Fibroblast of skin of right biceps (primary cell): ENCODE measurements around the gene CD82.

Source experiments
- DNase-seq: peaks from one replicate; pipeline ENCODE4 v3.0.0-alpha.2; 2013

The CD82 gene, protein sequence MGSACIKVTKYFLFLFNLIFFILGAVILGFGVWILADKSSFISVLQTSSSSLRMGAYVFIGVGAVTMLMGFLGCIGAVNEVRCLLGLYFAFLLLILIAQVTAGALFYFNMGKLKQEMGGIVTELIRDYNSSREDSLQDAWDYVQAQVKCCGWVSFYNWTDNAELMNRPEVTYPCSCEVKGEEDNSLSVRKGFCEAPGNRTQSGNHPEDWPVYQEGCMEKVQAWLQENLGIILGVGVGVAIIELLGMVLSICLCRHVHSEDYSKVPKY

DNA sequence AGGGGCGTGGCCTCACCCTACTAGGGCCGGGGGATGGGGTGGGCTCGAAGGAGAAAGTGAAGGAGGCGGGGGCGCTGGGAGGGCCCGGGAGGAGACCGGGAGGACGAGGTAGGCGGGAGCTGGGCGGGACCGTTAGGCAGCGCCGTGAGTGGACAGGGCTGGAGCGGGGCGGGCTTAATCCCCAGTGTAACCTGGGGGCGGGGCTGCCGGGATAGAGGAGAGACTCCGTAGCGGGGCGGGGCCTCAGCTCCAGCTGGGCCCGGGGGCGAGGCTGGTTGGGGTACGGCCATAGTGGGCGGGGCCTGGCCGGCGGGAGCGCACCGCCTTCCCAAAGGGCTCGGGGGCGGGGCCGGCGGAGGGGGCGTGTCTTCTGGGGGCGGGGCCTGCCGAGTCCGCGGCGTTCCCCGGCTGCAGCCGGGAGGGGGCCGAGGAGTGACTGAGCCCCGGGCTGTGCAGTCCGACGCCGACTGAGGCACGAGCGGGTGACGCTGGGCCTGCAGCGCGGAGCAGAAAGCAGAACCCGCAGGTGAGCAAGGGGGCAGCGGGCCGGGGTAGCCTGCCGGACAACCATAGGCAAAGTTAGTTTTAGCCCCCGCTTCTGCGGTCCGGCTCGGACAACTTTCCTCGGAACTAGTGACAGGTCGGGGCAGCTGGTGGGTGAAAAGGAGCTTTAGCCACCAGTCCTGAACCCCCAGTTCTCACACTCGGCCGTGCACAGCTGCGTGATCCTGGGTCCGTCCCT is at the start of gene CD82:
Gene CD82, plus strand, starts transcription at position 453 of the 742 bp plus-strand sequence. CDS start 29,000 bp downstream, outside the sequence.
- DNase-seq: peak; percentile 99

DNA sequence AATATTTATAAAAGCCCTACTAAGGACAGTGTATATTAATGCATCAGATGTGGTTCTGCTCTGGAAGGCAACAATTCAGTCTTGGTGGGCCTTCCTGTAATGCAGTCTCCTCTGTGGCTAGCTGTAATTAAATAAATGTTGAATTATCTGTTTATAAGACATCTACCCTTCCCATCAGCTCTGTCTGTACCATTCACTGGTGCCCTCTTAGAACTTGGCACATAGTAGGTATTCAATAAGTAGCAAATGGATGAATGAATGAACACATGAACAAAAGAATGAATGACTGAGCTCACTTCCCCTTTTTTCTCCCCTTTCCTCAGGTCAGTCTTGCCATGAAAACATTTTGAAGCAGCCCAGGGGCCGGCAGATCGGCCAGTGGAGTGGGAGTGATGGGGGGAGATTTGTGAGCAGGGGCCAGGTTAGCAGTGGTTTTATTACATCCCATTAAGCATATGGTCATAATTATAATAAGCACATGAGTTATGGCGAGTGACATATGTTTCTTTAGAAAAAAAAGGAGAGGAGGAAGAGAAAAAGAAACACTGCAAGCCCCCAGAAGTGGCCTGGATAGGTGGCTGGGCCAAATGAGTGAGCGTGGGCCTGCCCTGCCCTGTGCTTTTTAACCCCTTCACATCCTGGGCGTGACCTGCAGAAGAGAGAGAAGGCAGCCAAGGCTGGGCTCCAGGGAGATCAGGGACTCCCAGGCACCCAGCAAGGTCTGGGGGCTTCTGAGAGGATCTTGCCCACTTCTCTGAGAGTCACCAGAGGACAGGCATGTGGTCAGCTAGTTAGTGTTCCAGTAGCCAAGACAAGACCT is 48.6 kb upstream of the CD82 start:
- no peak for DNase-seq

DNA sequence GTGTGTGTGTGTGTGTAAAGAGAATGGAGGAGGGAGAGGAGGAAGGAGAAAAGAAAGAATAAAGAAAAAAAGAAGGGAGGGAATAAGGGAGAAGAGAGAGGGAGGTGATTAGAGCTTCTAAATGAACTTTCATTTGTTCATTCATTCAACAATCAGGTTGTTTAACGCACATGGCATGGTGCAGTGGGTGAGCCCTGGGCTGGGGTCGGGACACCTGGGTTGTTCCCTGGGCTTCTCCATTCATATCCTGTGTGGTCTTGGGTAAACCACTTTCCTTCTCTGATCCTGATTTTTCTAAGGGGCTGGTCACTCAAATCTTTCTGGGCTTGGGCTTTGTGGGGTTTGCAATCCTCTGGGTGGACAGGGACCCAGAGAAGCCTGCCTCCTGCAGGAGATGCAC is 47.9 kb upstream of the CD82 start:
- no peak for DNase-seq

DNA sequence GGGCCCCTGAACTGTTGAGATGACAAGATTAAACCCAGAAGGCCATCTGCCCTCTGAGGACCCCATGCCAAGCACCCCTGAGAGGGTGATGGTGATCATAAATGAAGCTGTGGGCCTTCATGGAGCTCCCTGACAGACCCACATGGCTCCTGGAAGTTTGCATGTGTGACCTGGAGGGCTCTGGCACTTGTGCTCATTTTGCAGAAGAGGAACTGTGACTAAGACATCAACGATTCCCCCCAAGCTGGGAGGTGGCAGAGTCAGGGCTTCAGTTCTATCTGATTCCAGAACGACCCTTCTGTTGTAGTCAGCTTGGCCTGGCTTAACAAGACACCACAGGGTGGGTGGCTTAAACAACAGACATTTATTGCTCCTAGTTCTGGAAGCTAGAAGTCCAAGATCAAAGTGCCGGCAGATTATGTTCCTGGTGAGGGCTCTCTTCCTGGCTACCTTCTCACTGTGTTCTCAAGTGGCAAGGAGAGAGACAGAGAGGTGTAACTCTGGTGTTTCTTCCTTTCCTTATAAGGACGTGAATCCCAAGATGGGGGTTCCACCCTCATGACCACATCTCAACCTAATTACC is 46.4 kb upstream of the CD82 start:
- DNase-seq: no peak

DNA sequence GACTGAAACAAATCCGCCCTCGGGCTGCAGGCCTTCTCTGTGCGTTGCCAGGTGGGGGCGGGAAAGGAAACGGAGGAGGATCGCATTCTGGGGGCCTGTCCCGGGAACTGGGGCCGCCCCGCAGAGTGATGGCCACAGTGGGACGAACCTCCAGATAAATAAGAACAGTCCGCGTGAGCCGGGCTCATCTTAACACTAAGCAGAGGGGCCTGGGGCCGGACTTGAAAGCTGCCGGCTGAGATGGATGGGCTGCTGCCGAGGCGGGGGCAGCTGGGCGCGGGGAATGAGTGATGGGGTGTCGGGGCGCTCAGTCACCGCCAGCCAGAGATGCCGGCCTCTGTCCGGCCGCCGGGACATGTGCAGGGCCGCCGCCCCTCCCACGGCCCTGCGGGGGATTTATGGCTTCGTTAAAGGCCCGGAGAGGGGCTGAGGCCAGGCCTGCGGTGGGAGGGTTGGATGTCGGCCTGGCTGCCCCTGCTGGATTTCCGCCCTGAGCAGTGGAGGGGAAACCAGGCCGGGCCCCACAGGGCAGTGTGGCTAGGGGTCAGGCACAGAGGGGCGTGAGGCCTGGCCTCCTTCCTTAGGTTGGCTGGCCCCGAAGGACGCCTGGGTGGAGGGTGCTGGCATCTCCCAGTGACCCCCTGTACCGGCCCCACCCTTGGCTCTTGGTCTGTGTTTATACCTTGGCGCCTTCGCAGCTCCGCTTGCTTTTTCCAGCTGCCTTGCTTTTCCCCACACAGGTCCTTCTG is 45.3 kb upstream of the CD82 start:
- DNase-seq: no peak

DNA sequence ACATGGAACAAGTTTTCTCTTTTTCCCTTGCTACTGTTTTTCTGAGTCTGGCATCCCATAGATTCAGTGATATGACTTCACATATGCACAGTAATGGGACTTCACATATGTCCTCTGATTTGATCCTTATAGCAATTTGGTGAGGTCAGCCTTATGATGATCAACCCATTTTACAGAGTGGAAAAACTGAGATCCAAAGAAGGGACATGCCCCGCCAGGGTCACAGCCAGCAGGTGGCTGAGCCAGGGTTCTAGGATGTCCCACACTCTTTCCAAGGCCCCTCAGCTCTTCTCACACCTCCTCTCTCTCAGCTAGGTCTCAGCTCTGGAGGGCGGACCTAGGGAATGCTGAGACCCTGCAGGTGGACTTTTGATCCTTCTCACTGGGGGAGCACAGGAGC is 44.3 kb upstream of the CD82 start:
- no peak for DNase-seq

DNA sequence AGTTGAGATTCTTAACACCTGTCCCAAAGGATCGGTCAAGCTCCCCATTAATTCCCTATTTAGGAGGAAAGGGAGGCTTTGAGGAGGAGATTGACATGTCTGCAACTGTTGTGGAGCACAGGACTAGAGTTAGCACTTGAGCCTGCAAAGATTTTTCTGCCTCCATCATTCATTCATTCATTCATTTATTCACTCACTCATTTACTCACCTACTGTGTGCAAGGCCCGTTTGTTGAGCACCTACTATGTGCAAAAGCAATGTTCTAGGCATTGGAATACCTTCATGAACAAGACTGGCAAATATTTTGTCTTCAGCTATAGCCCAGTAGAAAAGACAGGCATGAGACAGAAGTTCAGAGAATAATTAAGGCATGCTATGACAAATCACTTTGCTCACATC is 43.2 kb upstream of the CD82 start:
- no peak for DNase-seq

DNA sequence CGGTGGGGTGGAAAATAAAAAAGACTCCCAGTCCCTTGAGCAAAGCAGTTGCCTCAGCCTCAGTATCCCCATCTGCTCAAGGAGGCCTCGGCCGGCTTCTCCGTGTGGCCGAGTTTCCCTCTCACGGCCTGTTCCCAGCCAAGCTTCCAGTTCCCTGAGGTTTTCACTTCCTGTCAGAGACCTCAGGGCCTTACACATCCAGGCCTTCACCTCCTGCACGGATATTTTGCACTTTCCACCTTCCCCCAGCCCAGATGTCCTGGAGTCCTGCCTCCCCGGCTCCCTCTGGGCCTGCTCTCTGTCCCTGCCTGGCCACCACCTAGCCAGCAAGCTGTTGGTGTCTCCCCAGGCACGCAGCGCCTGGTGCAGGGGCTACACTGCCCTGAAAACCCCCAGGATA is 41.1 kb upstream of the CD82 start:
- no peak for DNase-seq

DNA sequence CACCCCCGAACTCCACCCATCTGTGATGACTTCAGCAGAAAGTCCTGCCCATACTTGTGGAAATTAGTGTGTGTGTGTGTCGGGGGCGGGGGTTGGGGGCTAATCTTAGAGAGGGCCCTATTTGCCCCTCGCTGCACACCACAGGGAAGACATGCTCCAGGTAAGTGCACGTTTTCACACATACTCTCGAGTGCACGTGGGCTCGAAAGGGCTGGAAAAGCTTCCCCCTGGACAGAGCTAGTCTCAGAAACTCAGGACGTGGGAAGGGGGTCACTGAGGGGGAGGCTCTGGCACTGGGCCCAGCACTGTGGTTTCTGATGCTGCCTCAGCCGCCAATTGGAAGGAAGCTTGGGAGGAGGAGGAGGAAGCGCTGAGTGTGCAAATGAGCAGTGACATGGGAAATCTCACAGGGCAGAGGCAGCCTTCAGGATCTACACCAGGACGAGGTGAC is 40.7 kb upstream of the CD82 start:
- DNase-seq: peak; percentile 48

DNA sequence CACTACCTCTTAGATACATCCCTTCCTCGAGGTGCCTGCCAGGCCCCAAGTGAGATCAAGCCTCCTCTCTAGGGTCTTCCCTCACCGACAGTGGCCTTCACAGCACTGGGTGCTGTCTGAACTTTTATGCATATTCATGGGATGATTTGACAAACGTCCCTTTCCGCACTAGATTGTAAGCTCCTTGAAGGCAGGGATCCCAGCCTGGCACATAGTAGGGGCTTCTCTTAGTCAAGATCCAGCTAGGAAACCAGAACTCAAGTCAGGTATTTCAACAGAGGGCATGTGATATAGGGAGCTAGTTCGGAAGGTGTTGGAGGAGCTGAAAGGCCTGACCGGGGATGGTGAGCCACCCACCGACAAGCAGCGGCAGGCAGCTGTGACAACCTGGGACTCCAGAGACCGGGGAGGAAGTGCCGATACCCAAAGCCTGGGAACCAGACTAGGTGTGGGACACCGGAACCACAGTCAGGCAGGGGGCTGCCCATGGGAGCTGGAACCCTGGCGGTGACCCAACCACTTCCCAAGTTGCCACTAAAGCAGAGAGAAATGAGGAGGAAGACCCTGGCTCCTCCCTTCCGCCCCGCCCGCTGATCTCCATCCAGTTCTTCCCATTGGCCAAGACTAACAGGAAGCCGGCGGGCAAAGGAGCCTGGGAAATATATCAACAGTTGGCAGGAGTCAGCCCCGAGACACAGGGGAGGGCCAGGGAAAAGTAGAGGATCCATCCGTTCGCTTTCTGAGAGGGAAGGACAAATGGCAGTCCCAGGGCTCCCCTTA is 39.8 kb upstream of the CD82 start:
- DNase-seq: no peak

DNA sequence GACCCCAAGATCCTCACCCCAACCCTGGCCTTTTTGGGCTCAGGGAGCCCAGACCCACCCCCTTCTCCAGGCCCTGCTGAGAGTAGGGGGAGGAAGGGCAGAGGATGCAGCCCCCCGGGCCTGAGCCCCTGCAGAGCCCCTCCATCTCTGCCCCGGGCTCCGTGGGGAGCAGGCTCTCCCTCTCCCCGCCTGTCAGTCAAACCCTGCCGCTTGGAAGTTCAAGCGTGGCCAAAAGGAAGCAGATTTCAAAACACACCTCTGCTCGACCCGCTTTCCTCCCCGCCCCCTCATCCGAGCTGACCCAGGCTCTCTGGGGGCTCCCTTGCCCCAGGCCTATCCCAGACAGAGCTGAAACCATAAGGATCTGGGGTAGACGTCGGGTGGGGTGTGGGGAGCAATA is 39.0 kb upstream of the CD82 start:
- no peak for DNase-seq

DNA sequence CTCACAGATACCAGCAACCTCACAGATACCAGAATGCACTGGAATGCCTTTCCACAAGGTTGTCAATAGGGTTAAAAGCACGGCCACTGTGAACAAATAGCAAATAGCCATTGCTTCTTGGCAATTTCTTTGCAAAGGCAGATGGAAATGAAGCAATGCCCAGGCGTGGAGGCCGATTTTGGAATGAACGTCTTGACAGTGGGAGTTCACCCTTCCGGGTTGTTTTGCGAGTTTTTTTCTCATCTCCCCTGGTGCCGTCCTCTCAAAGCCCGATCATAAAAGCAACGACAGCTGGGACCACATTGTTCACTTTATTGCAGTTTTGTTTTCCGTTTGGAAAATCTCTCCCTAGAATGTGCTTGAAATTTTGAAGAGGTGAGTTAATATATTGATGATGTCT is 38.0 kb upstream of the CD82 start:
- DNase-seq: no peak

DNA sequence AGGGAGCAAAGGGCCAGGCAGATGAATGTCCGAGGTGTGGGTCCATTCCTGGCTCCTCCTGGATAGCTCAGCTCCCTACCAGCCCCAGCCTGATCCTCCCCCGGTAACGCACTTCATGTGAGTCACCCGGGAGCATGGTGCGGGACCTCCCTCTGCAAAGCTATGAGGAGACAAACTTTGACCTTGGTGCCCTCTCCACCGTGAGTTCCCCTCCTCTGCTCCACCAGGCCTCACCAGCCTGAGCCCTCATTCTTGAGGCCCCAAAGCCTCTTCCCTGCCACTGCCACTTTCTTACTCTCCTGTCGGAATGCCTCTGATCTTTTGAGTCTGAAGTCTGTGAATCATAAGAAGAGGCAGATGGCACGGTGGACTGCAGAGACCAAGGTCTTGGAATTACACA is 37.4 kb upstream of the CD82 start:
- peak; percentile 9 for DNase-seq

DNA sequence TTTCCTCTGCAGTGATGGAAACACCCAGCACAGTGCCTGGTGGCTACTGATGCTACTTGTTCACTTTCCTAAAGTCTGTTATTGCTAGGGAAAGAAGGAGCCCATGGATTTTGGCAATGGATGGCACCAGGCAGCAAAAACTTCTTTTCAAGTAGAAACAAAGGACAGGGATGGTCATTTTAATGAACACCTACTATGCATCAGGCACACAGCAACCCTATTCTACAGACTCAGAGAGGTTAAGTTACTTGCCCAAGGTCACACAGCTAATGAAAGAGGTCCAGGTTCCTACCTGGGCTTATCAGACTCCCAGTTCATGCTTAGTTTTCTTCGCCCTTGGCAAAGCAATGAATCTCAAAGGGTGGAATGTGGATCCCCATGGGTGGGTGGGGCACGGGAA is 36.9 kb upstream of the CD82 start:
- DNase-seq: no peak

DNA sequence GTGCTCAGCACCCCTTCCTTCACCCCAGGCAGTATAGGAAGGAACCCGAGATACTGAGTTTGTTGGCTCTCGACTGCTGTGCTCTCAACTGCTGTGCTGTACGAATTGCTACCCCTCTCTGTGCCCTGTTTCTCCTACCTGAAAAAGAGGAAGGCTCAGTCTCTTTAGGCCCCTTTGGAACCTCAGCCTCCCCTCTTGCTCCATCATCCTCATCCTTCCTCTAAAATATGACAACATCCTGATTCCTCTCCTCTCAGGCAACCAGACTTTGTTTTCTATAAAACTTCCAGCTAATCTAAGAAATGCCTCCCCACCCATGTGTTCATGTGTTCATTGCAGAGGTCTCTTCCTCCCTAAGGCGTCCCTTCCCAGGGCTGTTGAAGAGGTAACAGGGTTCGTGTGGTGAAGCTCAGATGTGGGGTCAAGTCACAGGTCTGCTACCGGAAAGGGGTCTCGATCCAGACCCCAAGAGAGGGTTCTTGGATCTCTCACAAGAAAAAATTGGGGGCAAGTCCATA is 35.5 kb upstream of the CD82 start:
- DNase-seq: no peak

DNA sequence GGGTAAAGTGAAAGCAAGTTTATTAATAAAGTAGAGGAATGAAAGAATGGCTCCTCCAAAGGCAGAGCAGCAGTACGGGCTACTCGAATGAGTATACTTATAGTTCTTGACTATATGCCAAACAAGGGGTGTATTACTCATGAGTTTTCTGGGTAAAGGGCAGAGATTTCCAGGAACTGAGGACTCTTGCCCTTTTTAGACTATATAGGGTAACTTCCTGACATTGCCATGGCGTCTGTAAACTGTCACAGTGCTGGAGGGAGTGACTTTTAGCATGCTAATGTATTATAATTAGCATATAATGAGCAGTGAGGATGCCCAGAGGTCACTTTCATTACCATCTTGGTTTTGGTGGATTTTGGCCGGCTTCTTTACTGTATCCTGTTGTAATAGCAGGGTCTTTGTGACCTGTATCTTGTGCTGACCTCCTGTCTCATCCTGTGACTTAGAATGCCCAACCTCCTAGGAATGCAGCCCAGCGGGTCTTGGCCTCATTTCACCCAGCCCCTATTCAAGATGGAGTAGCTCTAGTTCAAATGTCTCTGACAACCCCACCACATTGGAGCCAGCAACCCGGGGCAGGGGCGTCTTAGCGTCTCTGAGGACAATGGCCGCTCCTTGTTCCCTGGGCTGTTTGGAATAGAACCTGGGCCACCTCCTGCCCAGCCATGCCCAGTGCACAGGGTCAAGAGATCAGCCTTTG is 34.9 kb upstream of the CD82 start:
- DNase-seq: peak; percentile 39

DNA sequence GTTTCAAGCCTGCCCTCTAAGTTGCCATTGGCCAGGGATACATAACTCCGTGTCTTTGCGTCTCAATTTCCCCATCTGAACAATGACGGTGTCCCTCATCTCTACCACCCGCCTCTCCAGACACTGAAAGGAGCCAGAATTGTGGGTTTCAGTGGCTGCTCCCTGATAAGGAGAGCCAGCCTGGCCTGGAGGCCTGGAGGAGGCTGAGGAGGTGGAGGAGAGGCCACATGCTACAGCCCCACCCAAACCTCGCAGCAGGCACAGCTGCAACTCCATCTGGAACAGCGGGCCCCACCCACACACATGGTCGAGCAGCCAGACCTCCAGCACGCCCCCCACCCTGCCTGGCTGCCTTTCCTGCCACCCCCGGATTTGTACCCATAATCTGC is 34.4 kb upstream of the CD82 start:
- no peak for DNase-seq

DNA sequence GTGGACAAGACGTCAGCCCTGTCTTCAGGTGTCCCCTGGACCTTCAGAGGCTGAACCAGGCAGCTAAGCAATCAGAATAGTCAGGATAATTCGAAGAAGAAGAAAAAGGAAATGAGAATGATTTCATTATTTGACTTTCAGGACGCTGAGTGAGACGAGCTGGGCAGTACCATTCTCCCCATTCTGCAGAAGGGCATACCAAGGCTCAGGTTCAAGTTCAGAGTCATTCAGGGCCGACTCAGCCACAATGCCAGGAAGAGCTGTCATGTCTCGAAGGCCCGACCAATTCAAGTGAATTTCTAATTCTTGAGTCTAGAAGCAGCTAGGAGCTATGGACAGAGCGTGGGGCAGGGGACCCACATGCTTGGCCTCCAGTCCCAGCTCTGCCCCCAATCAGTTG is 33.8 kb upstream of the CD82 start:
- DNase-seq: no peak

DNA sequence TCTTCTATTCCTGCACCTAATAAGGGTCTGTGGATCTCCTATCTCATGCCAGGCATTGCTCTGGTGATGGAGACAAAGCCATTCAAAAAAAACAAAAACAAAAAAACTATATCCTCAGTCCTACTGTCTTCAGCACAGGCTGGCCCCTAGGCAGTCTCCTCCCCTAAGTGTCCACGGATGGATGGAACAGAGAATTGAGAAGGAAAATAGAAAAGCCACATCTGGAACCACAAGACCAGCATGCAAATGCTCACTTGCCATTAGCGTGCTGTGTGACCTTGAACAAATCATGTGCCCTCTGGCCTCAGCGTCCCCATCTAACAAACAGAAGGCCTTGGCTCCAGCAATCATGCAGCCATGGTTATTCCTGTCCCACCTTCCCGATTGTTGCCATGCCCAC is 32.7 kb upstream of the CD82 start:
- DNase-seq: no peak

DNA sequence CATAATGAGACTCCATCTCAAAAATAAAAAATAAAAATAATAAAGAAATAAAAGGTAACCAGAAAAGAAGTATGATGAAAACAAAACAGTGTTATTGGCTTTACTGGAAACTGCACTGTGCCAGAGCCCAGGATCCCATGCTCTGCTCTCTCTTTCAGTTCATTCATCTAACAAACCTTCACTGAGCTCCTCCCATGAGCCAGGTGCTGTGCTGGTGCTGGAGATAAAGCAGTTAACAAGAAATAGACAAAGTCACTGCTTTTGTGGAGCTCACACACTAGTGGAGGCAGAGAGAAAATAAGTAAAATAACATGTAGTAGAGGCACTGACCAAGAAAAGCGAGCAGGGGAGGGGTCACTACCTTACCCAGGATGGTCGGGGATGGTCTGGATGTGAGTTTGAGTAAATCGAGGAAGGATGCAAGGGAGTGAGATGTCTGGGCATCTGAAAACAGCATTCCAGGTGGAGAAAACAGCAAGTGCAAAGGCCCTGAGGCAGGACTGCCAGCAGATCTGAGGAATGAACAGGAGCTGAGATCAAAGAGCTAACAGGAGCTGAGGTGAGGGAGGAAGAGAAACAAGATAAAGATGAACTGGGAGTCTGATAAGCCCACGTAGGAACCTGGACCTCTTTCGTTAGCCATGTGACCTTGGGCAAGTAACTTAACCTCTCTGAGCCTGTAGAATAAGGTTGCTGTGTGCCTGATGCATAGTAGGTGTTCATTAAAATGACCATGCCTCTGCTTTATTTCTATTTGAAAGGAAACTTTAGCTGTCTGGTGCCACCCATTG is 31.3 kb upstream of the CD82 start:
- DNase-seq: no peak
